NCI-H2196 treated with DMSO at 0.1 percent for 48 hours (cell line): ENCODE measurements around the gene UGT1A3.

Source experiments
- DNase-seq: peaks from one replicate; lab custom pipeline; 2025; ENCODE audit not compliant: unreplicated experiment; lab: John Stamatoyannopoulos, UW

The UGT1A3 gene

DNA sequence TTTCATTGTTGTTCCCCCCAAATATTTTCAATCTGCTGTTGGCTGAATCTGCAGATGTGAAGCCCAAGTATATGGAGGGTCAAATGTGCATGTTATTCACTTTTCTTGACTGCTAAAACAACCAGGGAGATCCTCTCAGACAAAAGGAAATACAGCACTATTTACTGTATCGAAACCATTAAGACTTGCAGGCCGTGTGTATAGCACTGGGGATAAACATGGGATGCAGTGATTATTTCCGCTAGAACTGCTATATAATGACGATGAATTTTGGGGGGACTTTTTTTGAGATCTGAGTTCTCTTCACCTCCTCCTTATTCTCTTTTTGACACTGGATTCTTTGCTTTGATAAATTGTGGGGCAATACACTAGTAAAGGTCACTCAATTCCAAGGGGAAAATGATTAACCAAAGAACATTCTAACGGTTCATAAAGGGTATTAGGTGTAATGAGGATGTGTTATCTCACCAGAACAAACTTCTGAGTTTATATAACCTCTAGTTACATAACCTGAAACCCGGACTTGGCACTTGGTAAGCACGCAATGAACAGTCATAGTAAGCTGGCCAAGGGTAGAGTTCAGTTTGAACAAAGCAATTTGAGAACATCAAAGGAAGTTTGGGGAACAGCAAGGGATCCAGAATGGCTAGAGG lies 27.7 kb downstream of the UGT1A3 start:
- no peak for DNase-seq

DNA sequence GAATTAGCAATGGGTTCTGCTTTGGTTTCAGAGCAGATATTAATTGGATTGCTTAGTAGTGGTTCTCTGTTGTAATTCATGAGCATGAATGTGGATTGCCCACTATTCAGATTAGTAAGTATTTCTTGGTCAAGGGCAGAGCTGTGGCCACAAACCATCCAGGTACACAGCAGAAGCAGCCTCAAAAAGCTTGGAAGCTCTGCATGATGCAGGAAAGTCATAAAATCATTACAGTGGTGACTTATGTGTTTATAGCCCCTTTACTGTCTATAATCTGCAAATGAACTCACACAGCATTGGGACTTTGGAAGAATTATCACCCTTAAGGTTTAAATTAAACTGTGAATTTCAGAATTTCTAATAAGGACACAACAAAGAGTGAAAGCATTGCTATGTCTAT lies 29.3 kb downstream of the UGT1A3 start:
- no peak for DNase-seq

DNA sequence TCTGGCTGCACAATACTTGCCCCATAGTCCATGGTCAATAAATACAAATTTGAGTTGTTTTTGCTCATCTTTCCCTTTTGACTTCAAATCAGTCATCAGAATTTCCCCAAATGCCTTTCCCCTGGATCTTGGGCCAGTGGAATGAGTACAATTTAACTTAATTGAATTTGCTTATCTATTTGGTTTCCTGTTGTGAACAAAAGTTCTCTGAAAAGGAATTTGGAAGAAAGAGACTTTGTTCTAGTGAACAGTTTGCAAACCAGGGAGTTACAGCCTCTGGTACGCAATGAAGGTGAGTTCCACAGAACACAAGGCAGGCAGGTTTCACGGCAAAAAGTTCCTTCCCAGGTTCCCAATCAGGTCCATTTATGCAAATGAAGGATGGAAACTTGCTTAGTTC lies 30.0 kb downstream of the UGT1A3 start:
- DNase-seq, result no peak

DNA sequence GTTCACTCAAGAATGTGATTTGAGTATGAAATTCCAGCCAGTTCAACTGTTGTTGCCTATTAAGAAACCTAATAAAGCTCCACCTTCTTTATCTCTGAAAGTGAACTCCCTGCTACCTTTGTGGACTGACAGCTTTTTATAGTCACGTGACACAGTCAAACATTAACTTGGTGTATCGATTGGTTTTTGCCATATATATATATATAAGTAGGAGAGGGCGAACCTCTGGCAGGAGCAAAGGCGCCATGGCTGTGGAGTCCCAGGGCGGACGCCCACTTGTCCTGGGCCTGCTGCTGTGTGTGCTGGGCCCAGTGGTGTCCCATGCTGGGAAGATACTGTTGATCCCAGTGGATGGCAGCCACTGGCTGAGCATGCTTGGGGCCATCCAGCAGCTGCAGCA lies 31.2 kb downstream of the UGT1A3 start, which contains the start of gene UGT1A1:
TSS of gene UGT1A1 (plus strand) at position 228 of the 400 bp plus-strand sequence. CDS start at position 246, 18 bp downstream.
- no peak for DNase-seq

DNA sequence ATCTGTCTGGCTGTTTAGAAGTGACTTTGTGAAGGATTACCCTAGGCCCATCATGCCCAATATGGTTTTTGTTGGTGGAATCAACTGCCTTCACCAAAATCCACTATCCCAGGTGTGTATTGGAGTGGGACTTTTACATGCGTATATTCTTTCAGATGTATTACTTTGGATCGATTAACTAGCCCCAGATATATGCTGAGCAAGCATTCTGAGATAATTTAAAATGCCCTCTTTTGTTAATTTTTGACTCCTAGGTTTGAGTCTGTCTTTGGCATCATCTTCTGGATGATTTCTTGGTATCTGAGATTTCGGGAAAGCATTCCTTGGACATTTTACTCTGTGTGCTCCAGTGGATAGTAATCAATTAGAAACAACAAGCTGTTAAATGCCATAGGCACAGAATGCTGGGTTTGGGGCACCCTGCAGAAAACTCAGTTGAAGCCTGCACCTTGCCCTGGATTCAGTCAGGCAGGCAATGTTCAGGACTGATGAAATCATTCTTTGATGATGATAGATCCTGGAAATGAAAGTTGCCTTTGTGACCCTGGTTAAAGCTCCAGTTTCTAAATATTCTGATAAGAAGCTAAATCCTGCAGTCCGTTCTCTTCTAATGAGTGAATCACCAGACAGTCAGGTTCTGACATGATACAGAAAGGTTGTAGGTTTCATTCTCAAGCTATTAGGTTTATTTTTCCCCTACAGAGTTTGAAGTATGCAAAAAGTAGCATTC lies 32.4 kb downstream of the UGT1A3 start:
- DNase-seq, result no peak

DNA sequence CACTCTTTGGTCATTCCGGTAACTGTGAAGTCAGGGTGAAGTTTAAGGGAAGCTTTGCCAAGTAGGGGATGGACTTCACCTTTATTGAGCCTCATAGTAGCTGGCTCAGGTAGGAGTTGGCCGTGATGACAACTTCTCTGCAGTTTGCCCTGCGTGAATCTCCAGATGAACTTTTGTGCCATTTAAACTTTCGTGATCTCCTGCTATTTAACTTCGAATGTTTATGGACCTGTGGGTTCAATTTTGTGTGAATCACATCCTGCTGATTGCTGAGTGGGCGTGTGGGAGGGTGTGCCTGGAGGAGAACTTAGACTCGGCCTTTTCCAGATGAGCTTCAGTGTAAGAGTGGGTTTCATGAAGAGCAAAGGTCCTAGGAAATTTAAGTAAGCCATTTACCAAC lies 35.4 kb downstream of the UGT1A3 start:
- DNase-seq, result no peak

DNA sequence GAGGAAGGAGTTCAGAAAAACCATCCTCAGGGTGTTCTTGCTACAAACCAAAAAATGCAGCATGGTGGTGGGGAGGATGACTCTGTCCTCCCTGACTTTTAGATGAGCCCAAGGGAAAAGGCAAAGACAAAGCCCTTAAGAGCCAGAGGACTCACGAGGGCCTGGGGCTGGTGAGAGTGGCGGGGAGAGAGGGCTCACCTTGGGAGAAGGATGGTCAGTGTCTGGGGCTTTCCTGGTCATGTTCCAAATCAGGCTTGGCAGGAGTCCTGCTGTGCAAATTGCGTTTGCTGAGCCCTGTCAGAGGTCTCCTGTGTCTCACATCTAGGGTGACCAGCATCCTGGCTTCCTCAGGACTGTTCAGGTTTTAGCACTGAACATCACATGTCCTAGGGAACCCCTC lies 35.9 kb downstream of the UGT1A3 start:
- no peak for DNase-seq

DNA sequence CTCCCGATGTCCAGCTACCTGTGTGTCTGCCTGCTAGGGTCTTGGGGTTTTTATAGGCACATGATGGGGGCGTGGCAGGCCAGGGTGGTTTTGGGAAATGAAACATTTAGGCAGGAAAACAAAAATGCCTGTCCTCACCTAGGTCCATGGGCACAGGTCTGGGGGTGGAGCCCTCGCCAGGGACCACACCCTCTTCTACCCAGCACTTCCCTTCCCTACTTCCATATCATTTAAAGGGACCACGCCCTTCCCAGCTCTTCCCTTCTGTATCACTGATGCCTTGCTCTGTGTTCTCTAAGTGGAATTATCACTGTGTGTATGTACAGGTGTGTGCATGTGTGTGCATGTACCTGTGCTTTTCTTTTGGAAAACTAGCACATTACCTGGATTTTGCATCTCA lies 37.6 kb downstream of the UGT1A3 start:
- DNase-seq, result no peak

DNA sequence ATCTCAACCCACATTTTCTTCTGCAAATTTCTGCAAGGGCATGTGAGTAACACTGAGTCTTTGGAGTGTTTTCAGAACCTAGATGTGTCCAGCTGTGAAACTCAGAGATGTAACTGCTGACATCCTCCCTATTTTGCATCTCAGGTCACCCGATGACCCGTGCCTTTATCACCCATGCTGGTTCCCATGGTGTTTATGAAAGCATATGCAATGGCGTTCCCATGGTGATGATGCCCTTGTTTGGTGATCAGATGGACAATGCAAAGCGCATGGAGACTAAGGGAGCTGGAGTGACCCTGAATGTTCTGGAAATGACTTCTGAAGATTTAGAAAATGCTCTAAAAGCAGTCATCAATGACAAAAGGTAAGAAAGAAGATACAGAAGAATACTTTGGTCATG lies 39.2 kb downstream of the UGT1A3 start:
- no peak for DNase-seq

DNA sequence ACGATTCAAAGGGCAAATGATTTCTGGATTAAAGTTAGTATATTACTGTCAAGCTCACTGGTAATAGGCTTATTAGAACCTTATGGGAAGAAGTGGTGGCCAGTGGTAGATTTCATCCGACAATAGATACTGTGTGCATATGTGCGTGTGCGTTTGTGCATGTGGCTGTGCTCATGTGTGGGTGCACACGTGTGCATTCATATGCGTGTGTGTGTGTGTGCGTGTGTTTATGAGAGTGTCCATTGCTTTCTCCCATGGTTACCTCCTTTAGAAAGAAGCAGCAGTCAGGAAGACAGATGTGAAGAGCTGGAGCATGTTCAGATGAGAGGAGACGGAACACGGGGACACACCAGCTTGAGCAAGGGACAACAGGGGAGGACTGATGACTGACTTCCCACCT lies 40.4 kb downstream of the UGT1A3 start:
- no peak for DNase-seq

DNA sequence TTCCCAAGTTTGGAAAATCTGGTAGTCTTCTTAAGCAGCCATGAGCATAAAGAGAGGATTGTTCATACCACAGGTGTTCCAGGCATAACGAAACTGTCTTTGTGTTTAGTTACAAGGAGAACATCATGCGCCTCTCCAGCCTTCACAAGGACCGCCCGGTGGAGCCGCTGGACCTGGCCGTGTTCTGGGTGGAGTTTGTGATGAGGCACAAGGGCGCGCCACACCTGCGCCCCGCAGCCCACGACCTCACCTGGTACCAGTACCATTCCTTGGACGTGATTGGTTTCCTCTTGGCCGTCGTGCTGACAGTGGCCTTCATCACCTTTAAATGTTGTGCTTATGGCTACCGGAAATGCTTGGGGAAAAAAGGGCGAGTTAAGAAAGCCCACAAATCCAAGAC lies 43.3 kb downstream of the UGT1A3 start:
- no peak for DNase-seq

DNA sequence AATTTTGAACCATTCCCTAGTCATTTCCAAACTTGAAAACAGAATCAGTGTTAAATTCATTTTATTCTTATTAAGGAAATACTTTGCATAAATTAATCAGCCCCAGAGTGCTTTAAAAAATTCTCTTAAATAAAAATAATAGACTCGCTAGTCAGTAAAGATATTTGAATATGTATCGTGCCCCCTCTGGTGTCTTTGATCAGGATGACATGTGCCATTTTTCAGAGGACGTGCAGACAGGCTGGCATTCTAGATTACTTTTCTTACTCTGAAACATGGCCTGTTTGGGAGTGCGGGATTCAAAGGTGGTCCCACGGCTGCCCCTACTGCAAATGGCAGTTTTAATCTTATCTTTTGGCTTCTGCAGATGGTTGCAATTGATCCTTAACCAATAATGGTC lies 43.7 kb downstream of the UGT1A3 start:
- no peak for DNase-seq

DNA sequence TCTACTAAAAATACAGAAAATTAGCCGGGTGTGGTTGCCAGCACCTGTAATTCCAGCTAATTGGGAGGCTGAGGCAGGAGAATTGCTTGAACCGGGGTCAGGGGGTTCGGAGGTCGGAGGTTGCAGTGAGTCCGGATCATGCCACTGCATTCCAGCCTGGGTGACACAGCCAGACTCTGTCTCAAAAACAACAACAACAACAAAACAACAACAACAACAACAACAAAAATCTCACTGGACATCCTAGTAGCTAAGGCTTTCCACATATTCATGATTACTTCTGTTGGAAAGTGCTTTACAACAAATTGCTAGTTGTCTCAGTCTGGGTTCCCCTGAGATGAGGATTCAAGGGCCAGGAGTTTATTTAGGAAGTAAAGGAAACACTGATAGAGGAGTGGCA lies 45.0 kb downstream of the UGT1A3 start:
- no peak for DNase-seq

DNA sequence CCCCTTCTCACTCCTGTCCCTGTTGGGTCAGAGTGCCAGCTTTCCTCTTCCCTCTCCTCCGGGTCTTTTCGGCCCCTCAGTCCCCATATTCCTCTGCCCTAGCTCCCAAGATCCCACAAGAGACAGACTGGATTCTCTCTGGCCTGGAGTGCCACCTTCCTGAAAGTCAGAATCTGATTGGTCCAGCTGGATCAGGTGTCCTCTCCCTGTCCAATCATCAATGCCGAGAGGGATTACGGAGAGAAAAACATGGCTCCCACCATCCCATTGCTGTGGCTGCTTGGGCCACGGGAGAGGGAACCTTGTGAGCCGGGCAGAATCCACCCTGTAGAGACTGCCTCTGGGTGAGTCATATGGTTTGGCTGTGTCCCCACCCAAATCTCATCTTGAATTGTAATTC lies 46.6 kb downstream of the UGT1A3 start:
- no peak for DNase-seq

DNA sequence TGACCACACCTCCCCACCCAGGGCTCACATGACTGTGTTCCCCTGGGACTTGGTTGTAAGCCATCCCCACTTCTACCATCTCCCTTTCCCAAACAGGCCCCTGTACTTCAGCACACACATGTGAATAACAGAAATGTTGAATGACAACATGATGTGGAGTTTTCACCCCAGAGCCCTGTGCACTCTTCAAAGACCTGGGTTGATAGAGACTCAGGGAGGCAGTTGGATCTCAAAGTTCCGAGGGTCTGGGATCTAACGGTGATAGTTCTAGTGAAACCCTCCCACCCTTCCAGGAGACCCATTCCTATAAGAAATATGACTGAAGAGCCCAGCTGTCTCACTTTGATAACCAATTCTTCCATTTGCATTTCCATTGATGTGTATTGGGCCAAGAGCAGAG lies 49.2 kb downstream of the UGT1A3 start, which contains the start of gene MROH2A:
TSS of gene MROH2A (plus strand) at position 301 of the 400 bp plus-strand sequence. CDS start 1,029 bp downstream, outside the sequence.
- DNase-seq, result no peak

DNA sequence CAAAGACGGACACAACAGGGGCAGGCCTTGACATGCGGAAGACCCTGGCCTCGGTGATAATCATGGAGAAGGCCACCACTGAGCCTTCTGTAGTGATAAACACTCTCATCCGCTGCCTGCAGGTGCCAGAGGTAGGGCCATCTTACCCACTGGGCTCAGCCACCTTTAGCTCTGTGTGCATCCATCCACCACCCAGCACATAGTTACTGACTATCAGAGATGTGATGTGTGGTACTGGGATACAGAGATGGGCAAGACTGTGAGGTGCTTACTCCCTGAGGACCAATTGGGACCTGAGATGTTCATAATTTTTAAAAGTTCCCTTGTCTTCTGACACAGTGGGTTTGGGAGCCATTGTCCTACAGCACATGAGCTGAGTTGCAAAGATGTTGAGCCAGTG lies 50.9 kb downstream of the UGT1A3 start:
- DNase-seq, result no peak

DNA sequence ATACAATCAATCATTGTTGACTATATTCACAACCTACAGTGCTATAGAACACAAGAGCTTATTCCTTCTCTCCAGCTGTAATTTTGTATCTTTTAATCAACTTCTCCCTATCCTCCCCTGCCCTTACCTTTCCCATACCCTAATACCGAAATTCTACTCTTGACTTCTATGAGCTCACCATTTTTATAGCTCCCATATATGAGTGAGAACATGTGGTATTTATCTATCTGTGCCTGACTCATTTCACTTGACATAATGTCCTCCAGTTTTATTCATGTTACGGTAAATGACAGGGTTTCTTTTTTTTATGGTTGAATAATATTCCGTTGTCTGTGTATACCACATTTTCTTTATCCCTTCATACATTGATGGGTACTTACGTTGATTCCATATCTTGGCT lies 51.9 kb downstream of the UGT1A3 start:
- no peak for DNase-seq

DNA sequence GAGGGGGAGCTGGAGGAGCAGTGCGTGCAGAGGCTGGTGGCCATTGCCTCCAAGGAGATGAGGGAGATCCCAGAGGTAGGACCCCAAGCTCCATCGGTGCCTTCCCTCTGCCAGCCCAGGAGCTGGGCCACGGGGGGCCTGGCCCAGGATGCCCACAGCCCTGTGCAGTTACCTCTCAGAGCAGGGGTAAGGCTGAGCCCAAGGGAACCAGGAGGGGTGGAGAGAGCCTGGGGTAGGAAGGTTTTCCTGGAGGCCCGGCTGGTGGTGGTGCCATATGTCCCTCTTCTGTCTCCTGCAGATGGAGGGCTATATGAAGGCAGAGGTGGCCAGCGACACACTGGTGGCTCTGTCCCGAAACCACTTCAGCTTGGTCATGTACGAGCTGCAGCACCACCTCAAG lies 60.7 kb downstream of the UGT1A3 start:
- DNase-seq, result no peak

DNA sequence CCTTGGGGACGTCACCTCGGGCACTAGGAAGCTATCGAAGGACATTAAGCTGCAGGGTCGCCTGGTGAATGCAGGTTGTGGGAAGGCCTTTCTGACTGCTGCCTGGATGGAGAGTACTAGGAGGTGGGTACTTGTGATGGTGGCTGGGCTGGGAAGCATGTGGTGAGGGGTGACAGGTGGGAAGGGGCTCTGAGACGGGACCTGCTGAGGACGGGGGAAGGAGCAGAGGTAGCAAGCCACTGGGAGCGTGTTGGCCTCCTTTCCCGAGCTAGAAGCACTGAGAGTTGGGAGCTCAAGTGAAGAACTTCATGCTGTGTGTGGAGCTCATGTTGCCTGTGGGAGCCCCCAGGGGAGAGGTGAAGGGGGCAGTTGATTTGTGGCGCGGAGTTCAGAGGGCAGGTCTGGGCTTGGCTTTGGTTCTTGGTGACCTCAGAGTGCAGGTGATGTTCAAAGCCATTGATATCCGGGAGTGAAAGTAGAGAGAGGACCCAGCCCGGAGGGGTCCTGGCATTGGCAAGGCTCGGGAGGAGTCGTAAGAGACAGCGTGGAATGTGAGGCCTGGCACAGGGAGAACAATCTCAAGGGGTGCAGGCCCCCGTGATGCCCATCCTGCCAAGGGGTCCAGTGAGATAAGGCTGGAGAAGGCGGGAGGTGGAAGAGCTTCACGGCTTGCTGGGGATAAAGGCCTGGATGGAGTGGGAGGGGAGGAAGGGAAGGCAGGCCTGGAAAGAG lies 62.5 kb downstream of the UGT1A3 start:
- DNase-seq, result no peak

DNA sequence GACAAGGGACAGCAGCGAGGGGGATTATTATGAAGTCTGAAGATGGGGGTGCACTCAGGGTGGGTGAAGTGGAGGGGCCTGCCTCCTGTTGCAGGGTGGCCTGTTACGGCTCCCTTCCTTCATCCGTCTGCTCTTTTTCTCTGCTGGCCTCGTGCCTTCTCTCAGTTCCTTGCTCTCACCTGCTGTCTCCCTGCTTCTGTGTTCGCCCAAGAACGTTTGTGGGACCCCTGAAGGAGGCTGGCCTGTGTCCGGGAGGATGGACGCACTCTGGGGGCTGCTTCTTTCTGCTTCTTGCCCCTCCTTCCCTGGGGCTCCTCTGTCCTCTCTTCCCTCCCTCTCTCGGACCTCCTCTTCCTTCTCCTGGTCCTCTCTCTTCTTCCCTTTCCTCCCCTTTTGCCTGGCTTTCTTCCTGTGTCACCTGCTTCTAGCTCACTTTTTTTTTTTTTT lies 63.1 kb downstream of the UGT1A3 start:
- DNase-seq, result no peak

DNA sequence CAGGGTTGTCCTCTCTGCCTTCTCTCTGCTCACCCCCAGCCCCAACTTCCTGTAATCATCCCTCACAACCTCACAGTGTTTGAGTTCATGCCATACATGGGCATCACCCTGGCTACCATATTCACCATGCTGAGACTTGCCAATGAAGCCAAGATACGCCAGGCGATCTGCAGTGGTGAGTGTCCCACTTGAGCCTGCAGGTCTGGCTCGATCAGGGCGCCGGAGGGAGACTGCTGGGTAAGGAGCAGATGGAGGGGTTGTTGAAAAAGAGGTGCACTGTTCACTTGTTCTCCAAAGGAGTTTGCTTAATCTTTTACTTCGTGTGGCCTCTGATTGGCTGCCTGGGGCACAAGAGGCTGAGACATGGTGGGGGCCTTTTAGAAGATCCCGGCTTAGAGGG lies 63.9 kb downstream of the UGT1A3 start:
- no peak for DNase-seq
